NCI-H2196 treated with DMSO at 0.1 percent for 48 hours (cell line): ENCODE data around the gene FAM161A.

ENCODE experiments used
- DNase-seq: peaks from one replicate; lab custom pipeline; 2025; ENCODE audit not compliant: unreplicated experiment; lab: John Stamatoyannopoulos, UW

FAM161A gene

GRCh38 chr2:61787941-61788563, 65.8 kb downstream of the FAM161A start:
- no peak for DNase-seq

DNA sequence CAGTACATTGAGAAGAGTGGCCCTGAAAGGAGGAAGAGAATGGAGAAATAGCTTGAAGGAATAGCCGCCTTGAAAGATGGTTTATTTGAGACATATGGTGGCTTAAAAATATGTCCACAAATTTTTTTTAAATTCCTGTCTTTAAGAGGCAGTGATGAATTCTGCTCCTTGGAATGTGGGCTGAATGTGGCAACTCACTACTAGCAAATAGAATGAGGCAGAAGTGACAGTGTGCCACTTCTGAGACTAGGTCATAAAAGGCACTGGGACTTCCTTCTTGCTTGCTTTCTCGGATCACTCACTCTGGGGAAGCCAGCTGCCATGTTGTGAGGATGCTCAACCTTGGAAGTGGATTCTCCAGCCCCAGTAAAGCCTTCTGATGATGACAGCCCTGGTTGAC, 67.0 kb downstream of the FAM161A start:
- no peak for DNase-seq

DNA sequence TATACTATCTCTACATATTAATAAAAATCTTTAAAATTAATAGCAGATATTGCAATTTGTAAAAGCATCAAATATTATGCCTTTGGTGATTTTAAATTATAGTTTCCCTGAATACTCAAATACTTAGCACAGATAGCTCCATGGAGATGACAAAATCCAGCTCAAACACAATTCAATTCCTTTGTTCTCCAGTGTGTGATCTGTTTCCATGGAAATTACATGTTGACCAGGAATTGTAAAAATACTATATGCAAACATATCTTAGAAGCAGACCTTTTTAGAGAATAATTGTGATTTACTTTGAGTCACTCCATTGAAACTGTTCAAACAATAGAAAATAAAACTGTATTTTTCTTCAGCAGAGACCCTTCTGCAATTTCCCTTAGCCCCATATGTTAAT, 68.3 kb downstream of the FAM161A start:
- DNase-seq: no peak

DNA sequence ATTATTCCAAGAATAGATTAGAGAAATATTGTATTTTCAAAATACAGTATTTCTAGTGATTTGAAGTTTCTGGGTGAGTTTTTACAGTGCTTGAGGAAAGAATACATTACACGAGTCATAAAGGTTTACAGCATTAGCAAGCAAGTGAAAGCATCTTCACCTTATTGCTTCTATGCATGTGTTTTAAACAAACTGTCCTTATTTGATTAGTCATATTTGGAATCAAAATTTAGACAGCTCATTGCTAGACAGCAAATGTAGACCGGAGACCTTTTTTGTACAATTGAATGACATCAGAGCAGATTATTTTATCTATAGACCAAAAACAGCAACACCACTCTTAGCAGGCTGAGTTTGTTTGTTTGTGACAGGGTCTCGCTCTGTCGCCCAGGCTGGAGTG, 69.2 kb downstream of the FAM161A start:
- DNase-seq: no peak

- no peak for DNase-seq
Observed at GRCh38 chr2:61775956-61776570, 77.8 kb downstream of the FAM161A start.
